ENCODE results near the gene RMRP. TPM values are rescaled to one million over a fixed set of nuclear protein-coding genes. Genes with fewer than 3 reads are reported as not detected.

The RMRP gene
- total RNA-seq, 1 donor: 30,763 TPM

DNA sequence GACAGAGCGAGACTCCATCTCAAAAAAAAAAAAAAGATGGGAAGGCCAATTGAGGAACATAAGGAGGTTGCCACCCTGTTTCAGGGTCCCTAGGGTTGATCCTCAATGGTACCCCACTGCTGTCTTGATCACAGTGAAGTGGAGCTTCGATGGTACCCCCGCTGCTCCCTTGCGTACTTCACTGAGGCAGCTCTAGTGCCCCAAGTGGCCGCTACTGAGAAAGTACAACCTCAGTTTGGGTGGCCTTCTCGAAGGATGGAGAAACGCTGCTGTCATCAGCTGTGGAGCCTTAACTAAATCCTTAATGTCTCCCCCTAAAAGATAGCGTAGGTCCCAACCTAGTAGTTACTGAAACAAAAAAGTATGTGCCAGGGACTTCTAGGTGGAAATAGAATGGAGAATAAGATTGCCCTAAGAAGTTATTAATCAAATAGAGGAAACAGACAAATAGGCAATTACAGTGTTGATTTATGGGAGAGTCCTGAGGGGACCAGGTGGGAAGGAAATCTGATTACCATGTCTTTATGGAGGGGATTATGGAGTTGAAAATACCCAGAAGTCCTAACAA is 46.5 kb downstream of the RMRP start:
- DNase-seq (ENCODE audit: low read depth): peak; percentile 44
- TF ChIP-seq, protein P1, sequence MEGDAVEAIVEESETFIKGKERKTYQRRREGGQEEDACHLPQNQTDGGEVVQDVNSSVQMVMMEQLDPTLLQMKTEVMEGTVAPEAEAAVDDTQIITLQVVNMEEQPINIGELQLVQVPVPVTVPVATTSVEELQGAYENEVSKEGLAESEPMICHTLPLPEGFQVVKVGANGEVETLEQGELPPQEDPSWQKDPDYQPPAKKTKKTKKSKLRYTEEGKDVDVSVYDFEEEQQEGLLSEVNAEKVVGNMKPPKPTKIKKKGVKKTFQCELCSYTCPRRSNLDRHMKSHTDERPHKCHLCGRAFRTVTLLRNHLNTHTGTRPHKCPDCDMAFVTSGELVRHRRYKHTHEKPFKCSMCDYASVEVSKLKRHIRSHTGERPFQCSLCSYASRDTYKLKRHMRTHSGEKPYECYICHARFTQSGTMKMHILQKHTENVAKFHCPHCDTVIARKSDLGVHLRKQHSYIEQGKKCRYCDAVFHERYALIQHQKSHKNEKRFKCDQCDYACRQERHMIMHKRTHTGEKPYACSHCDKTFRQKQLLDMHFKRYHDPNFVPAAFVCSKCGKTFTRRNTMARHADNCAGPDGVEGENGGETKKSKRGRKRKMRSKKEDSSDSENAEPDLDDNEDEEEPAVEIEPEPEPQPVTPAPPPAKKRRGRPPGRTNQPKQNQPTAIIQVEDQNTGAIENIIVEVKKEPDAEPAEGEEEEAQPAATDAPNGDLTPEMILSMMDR (IDR thresholded peaks at IDR 0.05; ENCODE audit: insufficient read depth, low read length): peak; percentile 72
- no peak overlapping the region for H3K4me3 ChIP-seq (ENCODE audit: low read depth, low read length)

DNA sequence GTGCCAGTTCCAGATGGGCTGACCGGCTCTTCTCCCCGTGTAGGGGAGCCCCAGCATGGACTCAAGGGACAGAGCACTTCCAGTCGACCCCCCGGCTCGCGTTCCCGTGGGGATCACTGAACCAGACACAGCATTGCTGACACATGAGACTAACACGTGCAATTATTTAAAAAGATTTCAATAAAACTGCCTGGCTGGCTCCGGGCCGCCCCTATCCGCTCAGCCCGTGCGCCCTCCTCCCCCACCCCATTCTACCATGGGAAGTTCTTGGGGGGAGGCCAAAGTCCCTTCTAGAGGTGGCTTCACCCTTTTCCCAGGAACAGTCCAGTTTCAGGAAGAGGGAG is 48.0 kb downstream of the RMRP start:
- DNase-seq (ENCODE audit: low read depth): no peak
- TF ChIP-seq, protein P1 (IDR thresholded peaks at IDR 0.05; ENCODE audit: insufficient read depth, low read length): no peak
- no peak overlapping the region for H3K4me3 ChIP-seq (ENCODE audit: low read depth, low read length)

DNA sequence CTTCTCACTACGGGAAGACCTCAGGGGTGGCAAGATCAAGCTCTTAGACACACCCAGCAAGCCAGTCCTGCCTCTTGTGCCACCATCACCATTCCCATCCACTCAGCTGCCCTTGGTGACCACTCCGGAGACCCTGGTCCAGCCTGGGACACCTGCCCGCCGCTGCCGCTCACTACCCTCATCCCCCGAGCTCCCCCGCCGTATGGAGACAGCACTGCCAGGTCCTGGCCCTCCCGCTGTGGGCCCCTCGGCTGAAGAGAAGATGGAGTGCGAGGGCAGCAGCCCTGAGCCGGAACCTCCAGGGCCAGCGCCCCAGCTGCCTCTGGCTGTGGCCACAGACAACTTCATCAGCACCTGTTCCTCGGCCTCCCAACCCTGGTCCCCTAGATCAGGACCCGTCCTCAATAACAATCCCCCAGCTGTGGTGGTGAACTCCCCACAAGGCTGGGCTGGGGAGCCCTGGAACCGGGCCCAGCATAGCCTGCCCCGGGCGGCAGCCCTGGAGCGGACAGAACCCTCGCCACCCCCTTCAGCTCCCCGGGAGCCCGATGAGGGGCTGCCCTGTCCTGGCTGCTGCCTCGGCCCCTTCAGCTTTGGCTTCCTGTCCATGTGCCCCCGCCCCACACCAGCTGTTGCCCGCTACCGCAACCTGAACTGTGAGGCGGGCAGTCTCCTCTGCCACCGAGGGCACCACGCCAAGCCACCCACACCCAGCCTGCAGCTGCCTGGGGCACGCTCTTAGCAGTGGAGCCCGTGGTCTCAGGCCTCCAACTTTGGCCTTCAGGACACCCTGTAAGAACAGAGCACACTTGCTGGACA is 48.6 kb downstream of the RMRP start:
- H3K4me3 ChIP-seq (ENCODE audit: low read depth, low read length): no peak overlapping the region
- no peak for DNase-seq (ENCODE audit: low read depth)
- TF ChIP-seq, protein P1 (IDR thresholded peaks at IDR 0.05; ENCODE audit: insufficient read depth, low read length): no peak

DNA sequence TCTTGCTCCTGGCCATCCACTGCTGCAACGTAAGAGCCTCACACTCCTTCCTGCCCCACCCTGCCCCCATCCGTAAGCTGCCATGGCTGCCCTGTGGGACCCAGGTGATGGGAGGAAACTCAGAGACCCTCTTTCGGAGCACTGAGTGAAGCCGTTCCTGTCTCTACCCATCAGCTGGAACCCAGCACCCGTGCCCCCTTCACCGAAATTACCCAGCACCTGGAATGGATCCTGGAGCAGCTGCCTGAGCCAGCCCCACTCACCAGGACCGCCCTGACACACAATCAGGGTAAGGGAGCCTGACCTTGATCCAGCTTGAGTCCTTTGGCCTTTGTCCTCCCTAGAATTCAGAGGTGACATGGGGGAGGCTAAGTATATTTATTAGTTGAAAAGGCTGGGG is 49.6 kb downstream of the RMRP start:
- TF ChIP-seq, protein P1 (IDR thresholded peaks at IDR 0.05; ENCODE audit: insufficient read depth, low read length): no peak
- no peak for DNase-seq (ENCODE audit: low read depth)
- no peak overlapping the region for H3K4me3 ChIP-seq (ENCODE audit: low read depth, low read length)

Small RNAs within 50 kb of the gene (small RNA-seq; reads per million reads assigned to genes)
- gene MIR4667 (not detected), gene RMRP (not detected), gene RN7SL22P (not detected)

Other genes starting within 250 kb of the RMRP start
- 19.2 and 32.9 TPM in 2 replicates for gene RUSC2, start 167.9 kb downstream of the RMRP start, total RNA-seq (ENCODE audit: low replicate concordance)
- 13.3 and 21.3 TPM in 2 replicates for gene TESK1, start 52.8 kb downstream of the RMRP start, total RNA-seq (ENCODE audit: low replicate concordance)
- 1.1 and 1.9 TPM in 2 replicates for gene CD72, start 39.6 kb downstream of the RMRP start, total RNA-seq (ENCODE audit: low replicate concordance)
- gene SIT1, start 7.1 kb downstream of the RMRP start, total RNA-seq (ENCODE audit: low replicate concordance): 0.18 and 1.6 TPM in 2 replicates
- gene CCDC107, start 273 bp upstream of the RMRP start, total RNA-seq (ENCODE audit: low replicate concordance): 6.1 and 10.9 TPM in 2 replicates
- 3.9 TPM in 1 of 2 replicates, not detected in the other for gene ARHGEF39, start 7.2 kb upstream of the RMRP start, total RNA-seq (ENCODE audit: low replicate concordance)
- gene CA9, start 15.9 kb upstream of the RMRP start, total RNA-seq (ENCODE audit: low replicate concordance): 0.45 and 1.5 TPM in 2 replicates
- gene TPM2, start 31.9 kb upstream of the RMRP start, total RNA-seq (ENCODE audit: low replicate concordance): 484 and 2,099 TPM in 2 replicates
- gene TLN1, start 74.2 kb upstream of the RMRP start, total RNA-seq (ENCODE audit: low replicate concordance): 287 and 513 TPM in 2 replicates
- gene CREB3, start 74.6 kb upstream of the RMRP start, total RNA-seq (ENCODE audit: low replicate concordance): 56.1 and 68.3 TPM in 2 replicates
- gene GBA2, start 91.2 kb upstream of the RMRP start, total RNA-seq (ENCODE audit: low replicate concordance): 25.5 and 36.1 TPM in 2 replicates
- 7.8 and 16.0 TPM in 2 replicates for gene RGP1, start 91.3 kb upstream of the RMRP start, total RNA-seq (ENCODE audit: low replicate concordance)
- not detected in 2 replicates for gene MSMP, start 96.3 kb upstream of the RMRP start, total RNA-seq (ENCODE audit: low replicate concordance)
- 17.1 and 21.4 TPM in 2 replicates for gene NPR2, start 133.6 kb upstream of the RMRP start, total RNA-seq (ENCODE audit: low replicate concordance)
- 0.81 and 3.3 TPM in 2 replicates for gene SPAG8, start 154.2 kb upstream of the RMRP start, total RNA-seq (ENCODE audit: low replicate concordance)
- gene HINT2, start 157.0 kb upstream of the RMRP start, total RNA-seq (ENCODE audit: low replicate concordance): 24.9 and 32.6 TPM in 2 replicates
- gene FAM221B, start 170.7 kb upstream of the RMRP start, total RNA-seq (ENCODE audit: low replicate concordance): not detected in 2 replicates
- 1.9 and 2.8 TPM in 2 replicates for gene TMEM8B, start 171.2 kb upstream of the RMRP start, total RNA-seq (ENCODE audit: low replicate concordance)
- gene OR13J1, start 212.4 kb upstream of the RMRP start, total RNA-seq (ENCODE audit: low replicate concordance): not detected in 2 replicates
- gene HRCT1, start 248.2 kb upstream of the RMRP start, total RNA-seq (ENCODE audit: low replicate concordance): 0.81 TPM in 1 of 2 replicates, not detected in the other

All from fibroblast of the aortic adventitia (primary cell).